Activated naive CD8-positive, alpha-beta T cell treated with anti-CD3 and anti-CD28 coated beads, Interleukin-2, amount 10 ng/mL, durations not matched to agents 7 days and 5 days (primary cell): Measurements from ENCODE around the gene RPN1. TPM values are rescaled to one million over a fixed set of nuclear protein-coding genes. Genes with fewer than 3 reads are reported as not detected.

ENCODE experiments used
- ATAC-seq: fragments of 150-1000 bp; cut with Tn5 transposase; one replicate; pipeline ENCODE4 v1.10.0; 2021; ENCODE audit warnings: low read depth, moderate library complexity
- POLR2A ChIA-PET: fragments of 350-600 bp; sonication (Branson Sonifier 250); formaldehyde crosslinking; loops from one replicate; lab custom pipeline; 2021; ENCODE audit warnings: antibody characterized with exemption; lab: Charles Lee
- DNase-seq: peaks from one replicate; pipeline ENCODE4 v3.0.0; 2021
- H3K27ac Mint-ChIP-seq: one replicate; pipeline ENCODE4 v1.8.0; 2022; ENCODE audit warnings: mild to moderate bottlenecking, mixed read lengths
- H3K27me3 Mint-ChIP-seq: one replicate; pipeline ENCODE4 v1.8.0; 2022; ENCODE audit warnings: mild to moderate bottlenecking, moderate library complexity, mixed read lengths
- H3K36me3 Mint-ChIP-seq: one replicate; pipeline ENCODE4 v1.8.0; 2021; ENCODE audit warnings: mild to moderate bottlenecking, mixed read lengths
- H3K4me1 Mint-ChIP-seq: one replicate; pipeline ENCODE4 v1.8.0; 2021; ENCODE audit warnings: mixed read lengths
- H3K4me3 Mint-ChIP-seq: one replicate; pipeline ENCODE4 v1.8.0; 2022; ENCODE audit warnings: mild to moderate bottlenecking, moderate library complexity, mixed read lengths
- H3K9me3 Mint-ChIP-seq: one replicate; pipeline ENCODE4 v1.8.0; 2021; ENCODE audit warnings: mixed read lengths
- total RNA-seq, 2 experiments: library from RNA; stranded (reverse); gene quantifications; one replicate each; pipeline ENCODE4 v1.2.3, GENCODE V29; 2021

The RPN1 gene
- total RNA-seq, 2 experiments from 2014 or later: 117 to 118 TPM

GRCh38 chr3:128632301-128632700 is 18.3 kb downstream of the RPN1 start:
- H3K4me3 Mint-ChIP-seq: no peak overlapping the region
- peaks cover 18% of the 10 kb centered on the region for H3K36me3 Mint-ChIP-seq
- DNase-seq: no peak
- peaks cover 4% of the 10 kb centered on the region for H3K4me1 Mint-ChIP-seq
- POLR2A ChIA-PET: interaction anchor here (1.2 kb wide), 1 partner anchor 19 kb away, joined by 3 read pairs; no protein-coding TSS in a partner anchor
- H3K9me3 Mint-ChIP-seq: no peaks in the 10 kb centered on the region
- no peak for ATAC-seq
- peaks cover 1% of the 10 kb centered on the region for H3K27me3 Mint-ChIP-seq
- H3K27ac Mint-ChIP-seq: no peak overlapping the region

DNA sequence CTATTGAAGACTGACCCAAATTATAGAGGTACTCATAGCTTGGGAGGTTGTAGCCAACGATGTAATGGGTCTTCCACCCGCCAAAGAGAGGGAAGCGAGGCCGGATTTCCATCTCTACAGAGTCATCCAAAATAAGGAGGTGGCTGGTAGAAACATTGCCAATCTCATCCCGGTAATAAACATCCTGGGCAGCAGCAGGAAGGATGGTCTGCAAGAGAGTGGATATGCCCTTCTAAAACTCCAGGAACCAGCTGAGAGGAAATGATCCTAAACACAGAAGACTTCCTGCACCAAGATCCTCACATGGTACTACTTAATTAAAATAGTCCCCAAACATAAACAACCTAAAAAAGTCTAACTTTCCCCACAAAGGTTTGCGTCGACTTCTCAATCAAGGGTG is 20.7 kb downstream of the RPN1 start:
- POLR2A ChIA-PET: no interaction called here
- no peaks in the 10 kb centered on the region for H3K9me3 Mint-ChIP-seq
- no peak overlapping the region for H3K27ac Mint-ChIP-seq
- DNase-seq (no peak), ATAC-seq (no peak)
- peaks cover 4% of the 10 kb centered on the region for H3K4me1 Mint-ChIP-seq
- H3K4me3 Mint-ChIP-seq: no peak overlapping the region
- H3K27me3 Mint-ChIP-seq: peaks cover 1% of the 10 kb centered on the region
- H3K36me3 Mint-ChIP-seq: peaks cover 26% of the 10 kb centered on the region

- POLR2A ChIA-PET: interaction anchor here (0.6 kb wide), 1 partner anchor 26 kb away, joined by 3 read pairs; no protein-coding TSS in a partner anchor
These were observed 25.1 kb downstream of the RPN1 start for GRCh38 chr3:128625409-128625945.

GRCh38 chr3:128624526-128625138 is 26.0 kb downstream of the RPN1 start:
- DNase-seq: no peak
- Mint-ChIP-seq H3K27ac (peak overlapping the region; percentile 54), H3K4me1 (peaks cover 12% of the 10 kb centered on the region), H3K4me3 (no peak overlapping the region), H3K27me3 (peaks cover 1% of the 10 kb centered on the region), H3K36me3 (peaks cover 39% of the 10 kb centered on the region), H3K9me3 (no peaks in the 10 kb centered on the region)
- POLR2A ChIA-PET: no interaction called here
- ATAC-seq: no peak

More at GRCh38 chr3:128625409-128625945, 25.1 kb downstream of the RPN1 start:
- ATAC-seq: no peak
- DNase-seq: no peak
- Mint-ChIP-seq H3K9me3 (no peaks in the 10 kb centered on the region), H3K27me3 (peaks cover 1% of the 10 kb centered on the region), H3K4me1 (peaks cover 10% of the 10 kb centered on the region), H3K36me3 (peaks cover 39% of the 10 kb centered on the region), H3K4me3 (no peak overlapping the region), H3K27ac (no peak overlapping the region)

DNA sequence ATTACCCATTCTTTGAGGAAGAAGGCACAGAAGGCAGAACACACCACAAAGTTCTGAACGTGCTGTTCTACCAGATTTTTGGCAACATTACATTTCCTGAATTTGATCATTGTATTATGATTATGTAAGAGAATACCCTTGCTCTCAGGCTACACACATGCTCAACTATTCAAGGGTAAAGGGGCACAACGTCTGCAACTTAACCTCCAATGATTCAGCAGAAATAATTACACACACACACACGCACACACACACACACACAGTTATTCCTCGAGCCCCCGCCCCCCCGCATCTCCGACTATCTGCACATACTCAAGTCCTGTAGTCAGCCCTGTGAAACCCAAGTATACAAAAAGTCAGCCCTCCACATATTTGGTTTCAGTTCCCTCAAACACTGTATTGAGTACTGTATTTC is 26.8 kb downstream of the RPN1 start:
- Mint-ChIP-seq H3K9me3 (no peaks in the 10 kb centered on the region), H3K27ac (no peak overlapping the region), H3K4me1 (peaks cover 21% of the 10 kb centered on the region), H3K36me3 (peaks cover 44% of the 10 kb centered on the region), H3K4me3 (no peak overlapping the region), H3K27me3 (peaks cover 1% of the 10 kb centered on the region)
- ATAC-seq (no peak), DNase-seq (no peak)
- POLR2A ChIA-PET: no interaction called here

GRCh38 chr3:128621931-128622330 is 28.7 kb downstream of the RPN1 start:
- no peaks in the 10 kb centered on the region for H3K27me3 Mint-ChIP-seq
- peaks cover 29% of the 10 kb centered on the region for H3K4me1 Mint-ChIP-seq
- no peak overlapping the region for H3K4me3 Mint-ChIP-seq
- H3K36me3 Mint-ChIP-seq: peaks cover 47% of the 10 kb centered on the region
- POLR2A ChIA-PET: no interaction called here
- ATAC-seq: no peak
- no peak overlapping the region for H3K27ac Mint-ChIP-seq
- no peaks in the 10 kb centered on the region for H3K9me3 Mint-ChIP-seq
- no peak for DNase-seq

- no peak for ATAC-seq
- Mint-ChIP-seq H3K27me3 (no peaks in the 10 kb centered on the region), H3K9me3 (no peaks in the 10 kb centered on the region), H3K27ac (no peak overlapping the region), H3K4me1 (peaks cover 30% of the 10 kb centered on the region), H3K36me3 (peaks cover 47% of the 10 kb centered on the region), H3K4me3 (no peak overlapping the region)
- POLR2A ChIA-PET: no interaction called here
- no peak for DNase-seq
These were observed 29.4 kb downstream of the RPN1 start for GRCh38 chr3:128621234-128621633.

DNA sequence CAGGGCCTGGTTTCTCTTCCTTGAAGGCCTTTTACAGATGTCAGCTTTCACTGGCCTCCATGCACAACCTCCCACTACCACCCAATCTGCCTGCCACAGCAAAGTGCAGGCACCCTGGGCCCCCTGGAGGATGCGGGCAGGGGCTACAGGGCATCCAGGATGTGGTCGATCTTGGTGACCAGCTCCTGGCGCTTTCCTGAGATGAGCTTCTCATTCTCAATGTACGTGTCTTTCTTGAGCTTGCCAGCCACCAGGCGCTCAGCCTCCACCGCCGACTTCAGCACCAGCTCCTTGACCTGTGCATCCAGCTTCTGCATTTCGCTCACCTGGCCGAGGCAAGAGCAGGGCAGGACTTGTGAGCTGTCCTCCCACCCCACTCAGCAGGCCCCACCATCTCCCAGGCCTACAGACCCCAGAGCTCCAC is 30.3 kb downstream of the RPN1 start:
- DNase-seq: no peak
- Mint-ChIP-seq H3K27ac (peak overlapping the region; percentile 74), H3K4me3 (peak overlapping the region; percentile 21), H3K4me1 (peaks cover 30% of the 10 kb centered on the region), H3K27me3 (no peaks in the 10 kb centered on the region), H3K36me3 (peaks cover 40% of the 10 kb centered on the region), H3K9me3 (no peaks in the 10 kb centered on the region)
- no peak for ATAC-seq
- POLR2A ChIA-PET: interaction anchor here (0.6 to 0.9 kb wide), 2 partner anchors 21 to 56 kb away, joined by 4 read pairs; no protein-coding TSS in a partner anchor

DNA sequence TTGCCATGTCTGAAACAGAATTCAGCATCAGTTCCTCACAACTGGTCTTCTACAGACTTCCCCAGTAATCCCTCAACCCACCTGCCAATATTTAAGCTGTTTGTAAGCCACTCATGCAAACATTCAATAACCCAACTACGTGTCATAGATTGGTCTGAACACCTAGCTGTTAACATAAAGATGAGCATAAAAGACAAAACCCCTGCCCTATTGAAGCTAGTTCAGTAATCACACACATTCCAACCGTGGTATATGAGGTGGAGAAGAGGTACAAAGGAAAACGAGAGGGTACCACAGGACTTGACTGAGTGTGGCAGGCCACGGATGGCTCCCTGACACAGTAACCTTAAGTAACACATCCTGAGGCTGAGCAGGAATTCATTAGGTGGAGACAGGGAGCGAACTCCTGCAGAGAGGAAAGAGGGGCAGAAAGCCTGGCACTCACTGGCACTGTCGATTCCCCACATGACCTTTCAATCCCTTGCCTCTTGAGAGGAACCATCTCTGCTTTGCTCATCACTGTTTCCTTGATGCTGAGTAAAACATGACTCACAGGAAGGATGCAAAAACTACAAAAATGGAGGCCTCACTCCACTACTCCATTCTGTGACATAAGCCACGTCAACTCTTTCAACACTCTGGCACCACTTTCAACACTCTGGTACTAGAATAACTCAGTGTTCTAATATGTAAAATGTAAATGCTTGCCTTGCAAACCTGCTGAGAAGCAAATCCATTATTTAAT is 31.3 kb downstream of the RPN1 start:
- Mint-ChIP-seq H3K27me3 (no peaks in the 10 kb centered on the region), H3K4me3 (peak overlapping the region; percentile 89), H3K27ac (peak overlapping the region; percentile 86), H3K9me3 (no peaks in the 10 kb centered on the region), H3K4me1 (peaks cover 30% of the 10 kb centered on the region), H3K36me3 (peaks cover 31% of the 10 kb centered on the region)
- POLR2A ChIA-PET: no interaction called here
- DNase-seq (no peak), ATAC-seq (no peak)

DNA sequence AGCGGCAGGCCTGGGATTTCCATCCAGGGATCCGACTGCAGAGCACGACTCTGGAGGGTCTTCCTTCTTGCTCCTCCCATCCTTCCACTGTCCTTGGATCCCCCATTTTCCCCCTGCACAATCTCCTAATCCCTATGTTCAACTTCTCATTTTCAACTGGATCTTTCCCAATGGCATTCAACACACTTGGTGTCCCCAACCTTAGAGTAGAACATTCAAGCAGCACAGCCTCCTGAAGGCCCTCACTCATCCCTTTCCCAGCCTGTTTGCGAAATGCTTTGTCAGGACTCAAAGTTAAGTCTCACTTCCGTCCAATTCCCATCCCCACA is 32.3 kb downstream of the RPN1 start:
- peak overlapping the region; percentile 86 for H3K27ac Mint-ChIP-seq
- H3K4me1 Mint-ChIP-seq: peaks cover 30% of the 10 kb centered on the region
- H3K27me3 Mint-ChIP-seq: no peaks in the 10 kb centered on the region
- POLR2A ChIA-PET: interaction anchor here (1.0 to 2.2 kb wide), 9 partner anchors 9 to 523 kb away, joined by 3 to 13 read pairs (median 7); partner anchors contain the start of genes ACAD9 and RPN1
- no peaks in the 10 kb centered on the region for H3K9me3 Mint-ChIP-seq
- ATAC-seq (no peak), DNase-seq (no peak)
- H3K36me3 Mint-ChIP-seq: peaks cover 27% of the 10 kb centered on the region
- H3K4me3 Mint-ChIP-seq: peak overlapping the region; percentile 89

DNA sequence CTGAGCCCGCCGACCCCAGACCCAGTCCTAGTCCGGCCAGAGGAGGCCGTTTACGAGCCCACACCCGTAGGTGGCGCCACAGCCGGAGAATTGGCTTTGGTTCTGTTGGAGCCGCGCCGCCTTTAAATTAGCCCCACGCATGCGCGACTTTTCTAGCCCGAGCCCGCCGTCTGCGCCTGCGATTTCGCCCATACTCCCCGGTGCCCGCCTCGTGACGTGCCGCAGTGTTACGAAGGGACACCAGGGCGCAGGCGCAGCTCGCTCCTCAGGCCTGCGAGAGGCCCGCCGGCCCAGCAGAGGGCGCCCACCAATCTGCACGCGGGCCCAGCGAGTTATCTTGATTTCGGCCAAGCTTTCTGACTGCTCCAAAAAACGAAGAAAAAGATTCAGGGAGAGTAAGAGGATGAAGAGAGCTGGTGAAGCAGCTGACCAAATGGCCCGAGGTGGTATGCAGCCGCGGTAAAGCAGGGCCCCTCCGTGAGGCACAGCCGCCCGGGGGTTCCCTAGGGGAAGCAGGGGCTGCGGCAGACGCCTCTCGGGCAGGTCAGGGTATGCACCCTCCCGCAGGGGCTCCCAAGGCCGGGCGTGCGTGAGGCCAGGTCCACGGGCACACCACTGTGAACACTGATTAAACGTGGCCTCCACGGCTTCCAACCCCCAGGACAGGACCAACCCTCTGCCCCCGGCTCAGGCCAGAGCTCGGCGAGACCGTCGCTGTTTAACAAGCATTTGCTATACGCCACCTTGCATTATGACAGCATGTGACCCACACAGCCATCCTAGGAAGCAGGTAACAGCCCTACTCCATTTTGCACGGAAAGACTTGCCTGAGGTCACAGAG is 32.8 kb downstream of the RPN1 start:
- DNase-seq: peak; percentile 98
- Mint-ChIP-seq H3K27me3 (no peaks in the 10 kb centered on the region), H3K4me3 (peak overlapping the region; percentile 89), H3K27ac (peak overlapping the region; percentile 86), H3K4me1 (peaks cover 30% of the 10 kb centered on the region), H3K36me3 (peaks cover 27% of the 10 kb centered on the region), H3K9me3 (no peaks in the 10 kb centered on the region)
- POLR2A ChIA-PET: interaction anchor here (0.8 to 2.2 kb wide), 17 partner anchors 9 to 698 kb away, joined by 3 to 13 read pairs (median 5); partner anchors contain the start of genes ACAD9, RPN1 and RUVBL1
- ATAC-seq: peak; percentile 95

GRCh38 chr3:128617270-128617556 is 33.4 kb downstream of the RPN1 start:
- ATAC-seq: peak; percentile 69
- no peaks in the 10 kb centered on the region for H3K9me3 Mint-ChIP-seq

More at GRCh38 chr3:128617270-128617556, 33.4 kb downstream of the RPN1 start:
- POLR2A ChIA-PET: interaction anchor here (0.8 to 2.2 kb wide), 17 partner anchors 8 to 699 kb away, joined by 3 to 13 read pairs (median 5); partner anchors contain the start of genes ACAD9, RPN1 and RUVBL1
- DNase-seq: no peak
- H3K4me3 Mint-ChIP-seq: peak overlapping the region; percentile 89
- H3K36me3 Mint-ChIP-seq: peaks cover 27% of the 10 kb centered on the region
- H3K4me1 Mint-ChIP-seq: peaks cover 30% of the 10 kb centered on the region
- no peaks in the 10 kb centered on the region for H3K27me3 Mint-ChIP-seq
- H3K27ac Mint-ChIP-seq: peak overlapping the region; percentile 86
